ENCODE results near the gene LTBP4. TPM values are rescaled to one million over a fixed set of nuclear protein-coding genes. Genes with fewer than 3 reads are reported as not detected.

LTBP4 gene
- 10 to 100 TPM; 15.5 to 17.3 TPM for total RNA-seq

GRCh38 chr19:40601134-40601974 is at the start of gene LTBP4:
LTBP4 (plus strand) TSS chr19:40601369; CDS start chr19:40601388, 19 bp downstream.

GRCh38 chr19:40576585-40577451 is 24.4 kb upstream of the LTBP4 start, which contains the start of gene SHKBP1:
SHKBP1 (plus strand) TSS chr19:40576873; CDS start chr19:40576900, 27 bp downstream.

Other genes starting within 250 kb of the LTBP4 start
- gene HIPK4, start 211.2 kb upstream of the LTBP4 start, total RNA-seq = under 1 TPM in 1 of 2 donors, not detected in 1; under 0.01 TPM
- gene PRX, start 188.0 kb upstream of the LTBP4 start, total RNA-seq = under 1 TPM; 0.33 to 0.69 TPM
- 10 to 100 TPM in 1 of 2 donors, 1 to 10 TPM in 1; 6.9 to 12.7 TPM for gene SERTAD1, start 175.4 kb upstream of the LTBP4 start, total RNA-seq
- gene SERTAD3, start 157.0 kb upstream of the LTBP4 start, total RNA-seq = 10 to 100 TPM; 20.3 to 23.0 TPM
- gene BLVRB, start 135.6 kb upstream of the LTBP4 start, total RNA-seq = 10 to 100 TPM; 83.6 to 93.6 TPM
- gene SPTBN4, start 134.4 kb upstream of the LTBP4 start, total RNA-seq = under 1 TPM; 0.34 to 1.00 TPM
- gene SHKBP1, start 24.5 kb upstream of the LTBP4 start, total RNA-seq = 10 to 100 TPM; 20.0 to 30.6 TPM
- 10 to 100 TPM in 1 of 2 donors, 1 to 10 TPM in 1; 9.0 to 17.6 TPM for gene NUMBL, start 89.3 kb downstream of the LTBP4 start, total RNA-seq
- 10 to 100 TPM; 55.4 to 57.9 TPM for gene COQ8B, start 115.5 kb downstream of the LTBP4 start, total RNA-seq
- gene ITPKC, start 115.7 kb downstream of the LTBP4 start, total RNA-seq = 10 to 100 TPM in 1 of 2 donors, 1 to 10 TPM in 1; 9.3 to 15.8 TPM
- gene ACTMAP, start 149.1 kb downstream of the LTBP4 start, total RNA-seq = 1 to 10 TPM; 1.0 to 1.7 TPM
- gene SNRPA, start 149.8 kb downstream of the LTBP4 start, total RNA-seq = 10 to 100 TPM; 23.1 to 51.3 TPM
- 10 to 100 TPM in 1 of 2 donors, 1 to 10 TPM in 1; 7.3 to 15.5 TPM for gene MIA, start 174.2 kb downstream of the LTBP4 start, total RNA-seq
- gene RAB4B, start 176.9 kb downstream of the LTBP4 start, total RNA-seq = 10 to 100 TPM; 15.5 to 24.3 TPM
- gene EGLN2, start 197.8 kb downstream of the LTBP4 start, total RNA-seq = 10 to 100 TPM; 80.2 to 85.9 TPM
- gene CYP2A6, start 249.1 kb downstream of the LTBP4 start, total RNA-seq = not detected

Data from melanocyte of skin (primary cell).